Measurements from ENCODE around the gene SESN1.

SESN1 gene

DNA sequence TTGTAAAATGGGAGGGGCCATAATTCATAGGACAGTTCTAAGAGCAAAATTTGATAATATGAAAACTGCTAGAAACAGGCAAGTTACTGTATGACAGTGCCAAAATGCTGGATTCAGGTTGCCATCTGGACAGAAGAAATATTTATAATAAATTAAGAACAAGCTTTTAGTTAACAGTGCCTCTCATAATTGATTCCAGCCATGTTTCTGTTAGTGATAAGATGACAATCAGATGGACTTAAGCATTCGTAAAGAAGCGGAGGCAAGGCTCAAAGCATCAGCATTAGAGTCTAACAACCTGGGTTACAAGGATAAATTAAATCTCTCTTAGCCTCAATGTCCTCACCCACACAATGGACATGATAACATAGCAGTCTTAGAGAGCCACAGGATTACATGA lies 61.0 kb downstream of the SESN1 start:
- in situ Hi-C loops (cut with MboI; ENCODE audit: low sequenced_read_pairs), result no loop called here

DNA sequence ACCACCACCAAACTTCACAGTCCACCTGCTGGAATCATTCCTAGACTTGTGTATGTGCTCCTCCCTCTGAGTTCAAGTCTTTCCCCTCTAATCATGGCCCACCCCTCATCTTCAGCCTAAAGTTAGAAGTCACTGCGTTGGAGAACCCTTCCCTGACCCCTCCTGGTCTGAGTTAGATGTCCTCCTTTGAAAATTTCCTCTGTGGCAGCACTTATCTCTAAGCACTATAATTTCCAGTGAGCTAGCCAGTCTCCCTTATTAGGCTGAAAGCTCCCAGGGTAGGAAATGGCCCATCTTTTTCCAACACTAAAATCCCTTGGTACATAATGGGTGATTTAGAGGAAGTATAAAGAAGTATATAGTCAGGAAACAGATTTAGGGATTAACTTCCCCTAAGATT lies 63.2 kb downstream of the SESN1 start:
- in situ Hi-C loops (cut with MboI; ENCODE audit: low sequenced_read_pairs), result no loop called here

GRCh38 chr6:109029313-109029712 lies 65.3 kb downstream of the SESN1 start:
- in situ Hi-C loops (cut with MboI; ENCODE audit: low sequenced_read_pairs), result no loop called here

- in situ Hi-C loops (cut with MboI; ENCODE audit: low sequenced_read_pairs), result no loop called here
Observed at GRCh38 chr6:109028439-109028838, 66.2 kb downstream of the SESN1 start.

GRCh38 chr6:109027964-109028363 lies 66.7 kb downstream of the SESN1 start:
- in situ Hi-C loops (cut with MboI; ENCODE audit: low sequenced_read_pairs), result no loop called here

- in situ Hi-C loops (cut with MboI; ENCODE audit: low sequenced_read_pairs), result no loop called here
Observed at GRCh38 chr6:109025639-109026038, 69.0 kb downstream of the SESN1 start.

DNA sequence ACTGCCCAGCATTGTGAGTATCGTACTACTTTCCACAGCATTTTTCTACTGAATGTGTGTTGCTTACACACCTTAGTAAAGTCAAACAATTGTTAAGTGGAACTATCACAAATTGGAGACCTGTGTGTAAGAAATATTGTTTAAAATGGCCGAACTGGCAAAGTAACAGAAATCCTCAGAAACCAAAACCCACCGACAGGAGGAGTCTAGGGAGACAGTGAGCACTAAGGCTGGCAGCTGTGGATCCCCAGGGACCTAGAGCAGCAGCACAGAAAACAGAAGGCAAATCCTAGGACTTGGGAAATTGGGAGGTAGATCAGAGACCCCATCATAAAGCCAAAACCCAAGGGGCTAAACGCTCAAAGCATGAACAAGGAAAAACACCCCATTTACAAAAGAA lies 69.9 kb downstream of the SESN1 start:
- in situ Hi-C loops (cut with MboI; ENCODE audit: low sequenced_read_pairs), result no loop called here

DNA sequence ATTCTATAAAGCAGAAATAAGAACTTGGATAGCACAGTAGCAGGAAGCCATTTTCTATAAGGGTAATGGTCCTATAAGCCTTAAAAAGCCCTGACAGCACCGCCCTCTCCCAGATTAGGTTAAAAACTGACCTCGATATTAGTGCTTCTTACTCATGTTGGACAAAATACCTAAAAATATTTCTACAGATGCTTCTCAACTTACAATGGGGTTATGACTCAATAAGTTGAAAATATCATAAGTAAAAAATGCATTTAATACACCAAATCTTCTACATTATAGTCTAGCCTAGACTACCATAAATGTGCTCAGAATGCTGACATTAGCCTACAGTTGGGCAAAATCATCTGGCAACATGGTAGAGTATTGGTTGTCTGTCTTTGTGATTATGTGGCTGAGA lies 70.3 kb downstream of the SESN1 start:
- in situ Hi-C loops (cut with MboI; ENCODE audit: low sequenced_read_pairs), result no loop called here

- in situ Hi-C loops (cut with MboI; ENCODE audit: low sequenced_read_pairs), result no loop called here
Observed at GRCh38 chr6:109023356-109023925, 71.2 kb downstream of the SESN1 start.

- in situ Hi-C loops (cut with MboI; ENCODE audit: low sequenced_read_pairs), result no loop called here
Observed at GRCh38 chr6:109021870-109022269, 72.8 kb downstream of the SESN1 start.

DNA sequence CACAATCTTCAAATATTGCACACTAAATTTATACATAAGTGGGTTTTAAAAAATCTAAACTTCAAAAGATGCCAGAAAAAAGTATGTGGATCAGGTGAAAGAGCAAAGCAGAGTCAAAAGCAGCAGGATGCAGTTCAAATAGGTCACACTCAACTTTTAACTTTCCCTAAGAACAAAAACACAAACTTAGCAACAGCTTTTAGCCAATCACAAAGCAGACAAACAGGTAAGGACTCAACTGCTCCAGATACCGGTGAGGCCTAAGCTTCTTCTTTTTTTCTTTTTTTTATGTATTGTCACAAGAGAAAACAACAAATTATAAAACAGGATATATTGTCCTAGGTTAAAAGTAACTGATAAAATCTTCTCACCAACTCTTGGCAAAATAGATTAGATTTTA lies 74.7 kb downstream of the SESN1 start:
- in situ Hi-C loops (cut with MboI; ENCODE audit: low sequenced_read_pairs), result no loop called here

GRCh38 chr6:109015176-109015575 lies 79.5 kb downstream of the SESN1 start:
- in situ Hi-C loops (cut with MboI; ENCODE audit: low sequenced_read_pairs), result no loop called here

DNA sequence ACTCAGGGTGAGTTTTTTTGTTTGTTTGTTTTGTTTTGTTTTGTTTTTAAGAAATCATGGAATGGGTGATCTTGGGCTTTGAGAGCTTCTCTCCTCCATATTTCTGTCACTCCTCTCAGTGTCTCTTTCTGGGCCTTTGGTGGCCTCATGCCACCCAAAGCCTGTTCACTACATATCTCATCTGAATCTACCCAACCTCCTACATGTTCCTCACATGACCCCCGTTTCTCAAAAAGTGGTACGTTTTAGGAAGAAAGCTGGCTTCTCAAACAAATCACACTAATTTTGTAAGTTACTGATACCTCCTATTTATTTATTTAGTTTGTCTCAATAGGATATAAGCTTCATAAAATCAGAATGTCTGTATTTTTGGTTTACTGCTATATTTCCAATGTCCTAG lies 80.0 kb downstream of the SESN1 start:
- in situ Hi-C loops (cut with MboI; ENCODE audit: low sequenced_read_pairs), result no loop called here

- in situ Hi-C loops (cut with MboI; ENCODE audit: low sequenced_read_pairs), result no loop called here
Observed at GRCh38 chr6:109013656-109014305, 80.9 kb downstream of the SESN1 start.

DNA sequence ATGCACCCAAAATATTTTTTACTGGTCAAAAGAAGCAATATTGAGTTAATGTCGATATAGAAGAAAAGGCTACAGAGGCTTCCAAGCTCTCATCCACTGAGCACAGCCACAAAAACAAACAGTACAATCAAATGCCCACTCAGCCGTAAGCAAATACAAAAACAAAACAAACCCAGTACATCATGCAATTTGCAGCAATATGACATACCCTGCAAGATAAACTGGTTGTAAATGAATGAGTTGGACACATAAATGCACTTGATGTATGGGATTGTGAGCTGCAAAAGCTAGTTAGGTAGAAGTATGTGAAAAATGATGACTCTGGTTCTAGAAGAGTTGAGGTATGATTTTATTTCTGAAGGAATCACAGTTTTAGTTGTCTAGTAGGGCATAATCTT lies 83.9 kb downstream of the SESN1 start:
- in situ Hi-C loops (cut with MboI; ENCODE audit: low sequenced_read_pairs), result no loop called here

DNA sequence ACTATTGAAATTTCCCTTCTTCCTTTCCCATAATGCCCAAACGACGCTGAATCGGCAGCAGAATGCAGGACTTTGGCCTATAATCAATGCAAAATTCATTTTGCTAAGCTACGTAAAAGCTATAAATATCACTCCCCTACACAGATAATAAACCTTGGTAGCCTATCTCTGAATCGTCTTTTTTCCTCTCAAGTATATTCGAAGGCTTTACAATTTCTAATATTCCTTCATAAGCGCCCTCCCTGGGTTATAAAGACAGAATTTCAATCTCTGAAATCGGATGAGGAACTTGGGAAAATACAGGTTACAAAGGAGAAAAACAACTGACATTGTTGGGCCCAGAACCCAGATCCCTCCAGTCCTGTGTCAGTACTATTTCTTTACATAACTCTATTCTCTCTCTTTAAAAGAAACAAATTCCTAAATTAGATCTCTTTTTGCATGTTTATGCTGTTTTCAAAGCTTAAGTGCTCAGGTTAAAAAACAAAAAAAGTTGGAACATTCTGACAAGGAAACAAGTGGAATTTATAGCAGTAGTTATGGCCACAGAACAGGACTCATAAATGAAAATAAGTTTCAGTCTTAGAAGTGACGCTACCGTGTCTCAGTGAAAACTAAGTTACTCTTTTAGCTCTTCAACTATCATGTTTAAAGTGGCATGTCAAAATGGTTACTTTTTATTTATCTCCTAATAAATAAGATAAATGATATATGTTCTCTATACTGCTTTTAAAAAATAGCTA lies 84.5 kb downstream of the SESN1 start:
- in situ Hi-C loops (cut with MboI; ENCODE audit: low sequenced_read_pairs), result no loop called here

GRCh38 chr6:109009236-109009961 lies 85.2 kb downstream of the SESN1 start:
- in situ Hi-C loops (cut with MboI; ENCODE audit: low sequenced_read_pairs), result no loop called here

DNA sequence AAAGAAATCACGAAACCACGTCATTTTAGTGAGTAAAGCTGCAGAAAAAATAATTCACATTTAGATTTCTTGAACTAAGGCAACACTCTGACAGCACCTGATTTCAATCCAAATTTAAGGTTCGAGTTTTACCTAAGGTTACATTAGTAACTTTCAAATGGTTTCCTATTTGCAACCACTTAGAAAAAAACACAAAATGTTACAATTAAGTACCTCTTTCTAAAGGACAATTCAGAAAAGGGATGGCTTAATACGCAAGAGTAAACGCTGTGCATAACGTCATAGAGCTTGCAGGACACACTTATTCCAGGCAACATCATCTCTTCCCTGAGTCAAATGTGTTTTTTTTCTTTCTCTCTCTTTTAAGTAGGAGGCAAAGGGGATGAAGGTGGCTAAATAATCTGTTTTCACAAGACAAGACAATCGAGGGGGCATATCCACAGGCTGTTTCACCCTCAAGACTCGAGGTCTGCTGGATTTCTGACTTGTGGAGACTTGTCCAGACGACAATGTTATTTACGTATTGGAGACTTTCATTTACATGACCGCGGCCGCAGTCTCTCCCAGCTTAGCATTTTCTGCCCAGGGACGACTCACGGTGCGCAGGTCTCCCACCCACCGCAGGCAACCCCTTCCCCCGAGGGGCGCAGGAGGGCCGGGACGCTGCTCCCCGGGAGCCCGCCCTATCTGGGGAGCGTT lies 86.0 kb downstream of the SESN1 start:
- in situ Hi-C loops (cut with MboI; ENCODE audit: low sequenced_read_pairs), result no loop called here

DNA sequence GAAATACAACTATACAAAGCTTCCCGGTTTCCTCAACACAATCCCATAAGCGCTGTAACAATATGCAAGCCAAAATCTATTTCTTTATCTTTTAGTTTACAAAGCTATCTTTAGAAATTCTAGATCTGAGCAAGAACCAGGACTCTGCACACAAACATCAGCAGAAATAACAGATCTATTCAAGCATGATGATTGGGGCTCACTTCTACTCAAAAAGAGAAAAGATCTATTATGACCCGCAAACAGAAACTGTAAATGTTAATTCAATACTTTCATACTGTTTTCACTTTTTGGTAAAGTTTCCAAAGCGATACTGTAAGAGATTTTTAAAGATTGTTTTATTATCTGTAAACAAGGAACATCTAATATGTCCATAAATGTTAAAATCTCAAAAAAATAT lies 86.6 kb downstream of the SESN1 start:
- in situ Hi-C loops (cut with MboI; ENCODE audit: low sequenced_read_pairs), result no loop called here

- in situ Hi-C loops (cut with MboI; ENCODE audit: low sequenced_read_pairs), result no loop called here
Observed at GRCh38 chr6:109007521-109007920, 87.1 kb downstream of the SESN1 start.

DNA sequence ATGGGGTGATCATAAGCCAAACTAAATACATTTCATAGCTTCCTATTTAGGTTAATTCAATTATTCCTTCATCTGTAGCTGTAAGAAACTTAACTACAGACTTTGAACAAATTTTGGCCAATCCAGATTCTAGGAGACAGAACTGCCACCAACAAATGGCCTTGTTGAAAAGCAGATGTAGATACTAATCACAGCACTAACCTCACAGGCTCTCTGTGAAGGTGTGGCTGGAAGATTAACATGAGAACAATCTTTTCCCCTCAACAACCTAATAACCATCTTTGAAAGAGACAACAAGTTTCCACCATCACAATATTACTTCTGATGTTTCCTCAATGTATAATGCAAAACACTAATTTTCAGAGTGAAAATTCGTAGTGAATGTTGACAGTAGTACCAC lies 87.8 kb downstream of the SESN1 start:
- in situ Hi-C loops (cut with MboI; ENCODE audit: low sequenced_read_pairs), result no loop called here

Measured in hTERT RPE-1 (cell line).